ENCODE measurements around the gene LRCH1. TPM values are rescaled to one million over a fixed set of nuclear protein-coding genes. Genes with fewer than 3 reads are reported as not detected.

Gene LRCH1
- total and polyA plus RNA-seq, 2 of the 13 experiments (the other 11 are each of a cell fraction or from before 2014, with no cell fraction given): 4.1 to 12.6 TPM

- TF ChIP-seq, protein P1, sequence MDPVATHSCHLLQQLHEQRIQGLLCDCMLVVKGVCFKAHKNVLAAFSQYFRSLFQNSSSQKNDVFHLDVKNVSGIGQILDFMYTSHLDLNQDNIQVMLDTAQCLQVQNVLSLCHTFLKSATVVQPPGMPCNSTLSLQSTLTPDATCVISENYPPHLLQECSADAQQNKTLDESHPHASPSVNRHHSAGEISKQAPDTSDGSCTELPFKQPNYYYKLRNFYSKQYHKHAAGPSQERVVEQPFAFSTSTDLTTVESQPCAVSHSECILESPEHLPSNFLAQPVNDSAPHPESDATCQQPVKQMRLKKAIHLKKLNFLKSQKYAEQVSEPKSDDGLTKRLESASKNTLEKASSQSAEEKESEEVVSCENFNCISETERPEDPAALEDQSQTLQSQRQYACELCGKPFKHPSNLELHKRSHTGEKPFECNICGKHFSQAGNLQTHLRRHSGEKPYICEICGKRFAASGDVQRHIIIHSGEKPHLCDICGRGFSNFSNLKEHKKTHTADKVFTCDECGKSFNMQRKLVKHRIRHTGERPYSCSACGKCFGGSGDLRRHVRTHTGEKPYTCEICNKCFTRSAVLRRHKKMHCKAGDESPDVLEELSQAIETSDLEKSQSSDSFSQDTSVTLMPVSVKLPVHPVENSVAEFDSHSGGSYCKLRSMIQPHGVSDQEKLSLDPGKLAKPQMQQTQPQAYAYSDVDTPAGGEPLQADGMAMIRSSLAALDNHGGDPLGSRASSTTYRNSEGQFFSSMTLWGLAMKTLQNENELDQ (CRISPR knock-in tag; IDR thresholded peaks at IDR 0.05; ENCODE audit: borderline replicate concordance): no peak
- TF ChIP-seq ZNF75D (CRISPR knock-in tag; IDR thresholded peaks at IDR 0.05; ENCODE audit: borderline replicate concordance): no peak
- TF ChIP-seq NR2C2 (CRISPR knock-in tag; IDR thresholded peaks at IDR 0.05; ENCODE audit: borderline replicate concordance): no peak
- no peak for TF ChIP-seq HIVEP1 (CRISPR knock-in tag; IDR thresholded peaks at IDR 0.05)
- TF ChIP-seq ZSCAN30 (CRISPR knock-in tag; IDR thresholded peaks at IDR 0.05): no peak
- no peak for TF ChIP-seq ZNF598 (CRISPR knock-in tag; IDR thresholded peaks at IDR 0.05; ENCODE audit: borderline replicate concordance)
- TF ChIP-seq ARNT (IDR thresholded peaks at IDR 0.05): no peak
- no peak for TF ChIP-seq ZNF740 (CRISPR knock-in tag; IDR thresholded peaks at IDR 0.05)
- TF ChIP-seq MLLT10 (CRISPR knock-in tag; IDR thresholded peaks at IDR 0.05): no peak
Observed at GRCh38 chr13:46560778-46561177, 7.8 kb downstream of the LRCH1 start (continued).

GRCh38 chr13:46561286-46561685 lies 8.3 kb downstream of the LRCH1 start:
- H3K36me3 ChIP-seq (replicated peaks in 1 of 2; ENCODE audit: control insufficient read depth in 1 of 2, insufficient read depth in 2 of 2, low read length in 2 of 2): peaks cover 1 to 3% of the 10 kb centered on the region in 2 experiments; a peak in 1 of 5 replicates
- H4K20me1 ChIP-seq (ENCODE audit: insufficient read depth, low read length): peaks cover 48% of the 10 kb centered on the region
- TF ChIP-seq, protein P2, sequence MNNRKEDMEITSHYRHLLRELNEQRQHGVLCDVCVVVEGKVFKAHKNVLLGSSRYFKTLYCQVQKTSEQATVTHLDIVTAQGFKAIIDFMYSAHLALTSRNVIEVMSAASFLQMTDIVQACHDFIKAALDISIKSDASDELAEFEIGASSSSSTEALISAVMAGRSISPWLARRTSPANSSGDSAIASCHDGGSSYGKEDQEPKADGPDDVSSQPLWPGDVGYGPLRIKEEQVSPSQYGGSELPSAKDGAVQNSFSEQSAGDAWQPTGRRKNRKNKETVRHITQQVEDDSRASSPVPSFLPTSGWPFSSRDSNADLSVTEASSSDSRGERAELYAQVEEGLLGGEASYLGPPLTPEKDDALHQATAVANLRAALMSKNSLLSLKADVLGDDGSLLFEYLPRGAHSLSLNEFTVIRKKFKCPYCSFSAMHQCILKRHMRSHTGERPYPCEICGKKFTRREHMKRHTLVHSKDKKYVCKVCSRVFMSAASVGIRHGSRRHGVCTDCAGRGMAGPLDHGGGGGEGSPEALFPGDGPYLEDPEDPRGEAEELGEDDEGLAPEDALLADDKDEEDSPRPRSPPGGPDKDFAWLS (CRISPR knock-in tag; IDR thresholded peaks at IDR 0.05; ENCODE audit: borderline replicate concordance): no peak
- TF ChIP-seq EP300 (IDR thresholded peaks at IDR 0.05; ENCODE audit: low read depth in 2 of 2, low read length in 2 of 2) (no peak), EP300 (CRISPR knock-in tag; IDR thresholded peaks at IDR 0.05; ENCODE audit: borderline replicate concordance) (no peak), ZNF530 (CRISPR knock-in tag; IDR thresholded peaks at IDR 0.05; ENCODE audit: low read depth) (no peak), ZNF550 (CRISPR knock-in tag; IDR thresholded peaks at IDR 0.05; ENCODE audit: borderline replicate concordance) (no peak), SCMH1 (CRISPR knock-in tag; IDR thresholded peaks at IDR 0.05; ENCODE audit: borderline replicate concordance) (no peak), HNRNPL (IDR thresholded peaks at IDR 0.05; ENCODE audit: low read depth, low read length) (no peak)
- ChIA-PET CTCF (ENCODE audit: low intra/inter-chr PET ratio, low total read pairs) (no interaction called here), POLR2A (no interaction called here)
- no TSS peak for BruUV-seq (replicated peaks)
- intact Hi-C loops (cut with micrococcal nuclease; ENCODE audit: unreplicated experiment) (no loop called here), in situ Hi-C loops (cut with HindIII; ENCODE audit: extremely low pct_ligation_motif_present, low pct_unique_long_range_greater_than_20kb) (no loop called here)
- WGBS (ENCODE audit: low lambda C conversion rate): 94% methylated on average over 2 of the region's 2 CpGs
- H3K27ac ChIP-seq (ENCODE audit: extremely low read length, insufficient read depth, low read length): no peak overlapping the region
- peaks cover 93% of the 10 kb centered on the region for H3K79me2 ChIP-seq (ENCODE audit: insufficient read depth, low read length)
- H3K4me3 ChIP-seq (replicated peaks in 1 of 3; ENCODE audit: insufficient read depth in 1 of 3, low read depth in 2 of 3, low read length in 3 of 3): no peak overlapping the region
- DNase-seq (ENCODE audit: low spot score): no peak
- ATAC-seq: no peak
- H3K27me3 ChIP-seq (ENCODE audit: control insufficient read depth in 1 of 2, insufficient read depth in 2 of 2, low read length in 2 of 2): no peaks in the 10 kb centered on the region
- H3K4me1 ChIP-seq (ENCODE audit: insufficient read depth, low read length): peaks cover 33% of the 10 kb centered on the region
- H3K9me3 ChIP-seq (ENCODE audit: low read length): no peaks in the 10 kb centered on the region
- H3K9ac ChIP-seq (ENCODE audit: insufficient read depth, low read depth, low read length): no peak overlapping the region
- no peak overlapping the region for H2AFZ ChIP-seq (ENCODE audit: low read length)
- no peak overlapping the region for H3K4me2 ChIP-seq (ENCODE audit: low read depth, low read length)
- FAIRE-seq: no peak

All from HepG2 (cell line).